MG63 (cell line): ENCODE results near the gene C12orf60. TPM values are rescaled to one million over a fixed set of nuclear protein-coding genes. Genes with fewer than 3 reads are reported as not detected.
A peak's percentile ranks its signal among the peaks of the same experiment; 100 is the strongest.
"Not testable (repeated sequence)": the region's sequence is repeated elsewhere in the genome, so short reads cannot be mapped to it uniquely, and the experiment has no call there.

Source experiments
- DNase-seq: peaks from one replicate; pipeline ENCODE4 v3.0.0-alpha.2; 2020
- H3K27me3 ChIP-seq: fragments of 250-450 bp; sonication (Bioruptor Pico); 2 replicates; pipeline ENCODE4 v1.5.1; 2020; ENCODE audit warnings: mild to moderate bottlenecking, moderate library complexity
- H3K36me3 ChIP-seq: fragments of 250-450 bp; sonication (Bioruptor Pico); 2 replicates; pipeline ENCODE4 v1.5.1; 2020; ENCODE audit warnings: mild to moderate bottlenecking, moderate library complexity
- H3K4me3 ChIP-seq: fragments of 250-450 bp; sonication (Bioruptor Pico); 2 replicates; pipeline ENCODE4 v1.5.1; 2020; ENCODE audit warnings: mild to moderate bottlenecking, moderate library complexity
- H3K9me3 ChIP-seq: fragments of 250-450 bp; sonication (Bioruptor Pico); 2 replicates; pipeline ENCODE4 v1.5.1; 2020; ENCODE audit warnings: mild to moderate bottlenecking, moderate library complexity
- total RNA-seq: library from RNA; depleted of rRNA; stranded (reverse); fragments of >200 nt; shearing (Covaris generic); gene quantifications from 2 replicates; pipeline ENCODE4 v1.2.3, GENCODE V29; 2014; ENCODE audit warnings: low replicate concordance; rRNA removed

The C12orf60 gene, protein sequence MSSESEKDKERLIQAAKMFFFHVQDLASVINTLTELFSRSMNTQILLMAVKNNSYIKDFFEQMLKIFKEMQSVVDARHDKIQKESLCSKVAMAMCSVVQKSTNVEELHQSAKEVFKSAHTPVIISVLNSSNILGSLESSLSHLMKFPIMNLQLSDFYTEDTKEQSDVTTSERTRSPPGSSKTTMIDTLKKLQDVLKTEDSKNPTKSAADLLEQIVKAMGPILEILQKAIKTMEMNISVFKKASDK
- total RNA-seq = 0.42 and 2.2 TPM in 2 replicates

DNA sequence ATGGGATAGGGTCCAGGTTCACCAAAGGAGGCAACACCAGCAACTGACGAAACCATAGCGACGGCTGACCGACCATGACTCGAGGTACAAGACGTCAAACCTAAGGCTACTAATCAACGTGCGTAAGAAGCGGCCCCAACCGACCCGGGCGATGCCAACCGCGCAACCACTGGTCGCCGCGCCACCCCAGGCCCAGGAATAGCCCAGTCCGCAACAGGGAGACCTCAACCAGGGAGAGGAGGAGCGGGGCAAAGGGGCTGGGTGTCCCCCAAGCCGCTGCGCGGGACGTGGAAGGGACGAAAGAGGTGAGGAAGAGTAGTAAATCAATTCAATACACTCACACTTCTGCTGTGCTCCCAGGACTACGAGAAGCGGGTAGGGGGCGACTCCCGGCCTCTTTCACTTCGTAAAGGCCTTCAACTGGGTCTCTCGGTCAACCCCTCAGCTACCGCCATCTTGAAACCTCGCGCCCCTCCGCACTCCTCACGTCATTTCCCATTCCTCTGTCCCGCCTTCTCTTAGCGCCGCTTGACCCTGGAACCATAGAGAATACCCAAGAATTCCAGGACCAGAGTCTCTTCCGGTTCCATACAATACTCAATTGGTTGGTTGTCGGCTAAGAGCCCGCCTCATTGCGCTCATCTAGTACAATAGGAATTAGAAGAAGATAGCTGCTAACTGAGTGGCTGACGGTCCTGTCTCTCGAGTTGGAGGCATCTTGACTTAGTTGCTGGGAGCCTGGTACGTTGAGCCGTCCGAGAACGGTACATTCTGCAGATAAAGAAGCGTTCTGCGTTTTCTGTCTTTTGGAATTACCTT, at the start of gene C12orf60, which contains the start of gene WBP11:
Gene C12orf60, plus strand, starts transcription at position 660 of the 819 bp plus-strand sequence. CDS start 19,266 bp downstream, outside the sequence.
Gene WBP11, minus strand, starts transcription at position 468 of the 819 bp plus-strand sequence. CDS start 2,095 bp downstream, outside the sequence.
- H3K9me3 ChIP-seq = no peaks in the 10 kb centered on the region
- H3K4me3 ChIP-seq = peak within 1 kb of the TSS; percentile 95
- DNase-seq = peak; percentile 95
- peaks cover 30% of the 10 kb centered on the region for H3K36me3 ChIP-seq
- no peaks in the 10 kb centered on the region for H3K27me3 ChIP-seq

DNA sequence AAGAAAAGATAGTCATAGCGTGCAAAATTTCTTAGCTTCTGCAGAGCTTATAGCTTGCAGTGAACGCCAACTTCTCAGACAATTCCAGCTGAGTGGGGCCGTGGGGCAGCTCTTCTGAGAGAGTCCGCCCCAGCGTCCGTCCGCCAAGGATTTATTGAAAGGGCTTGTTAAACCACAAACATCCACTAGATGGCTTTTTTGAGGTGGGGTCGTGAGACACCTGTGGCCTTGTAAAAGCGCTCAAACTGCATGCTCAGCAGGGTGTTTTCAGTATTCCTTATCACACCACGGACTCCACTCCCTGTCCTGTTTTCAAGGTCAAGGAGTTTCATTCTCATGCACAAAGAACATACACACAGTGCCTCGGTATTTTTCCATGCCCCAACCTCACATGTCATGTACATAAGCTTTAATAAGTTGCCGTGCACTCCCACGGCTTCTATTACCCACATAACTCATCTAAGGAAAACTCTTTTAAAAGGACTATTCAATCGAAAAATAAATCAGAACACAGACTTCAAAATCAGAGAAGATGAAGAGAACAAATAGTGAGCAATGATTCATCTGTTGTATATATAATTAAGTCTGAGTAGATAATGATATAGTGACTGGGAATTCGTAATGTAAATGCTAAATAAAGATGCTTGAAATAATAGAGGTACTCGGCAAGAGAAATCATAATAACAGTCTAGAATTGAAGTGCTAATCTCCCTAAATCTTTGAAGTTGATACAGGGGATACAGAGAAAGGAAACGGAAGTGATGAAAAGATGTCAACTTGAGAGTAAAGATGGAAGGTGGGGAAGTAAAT, 46.9 kb upstream of the C12orf60 start:
- Histone ChIP-seq H3K9me3 (no peaks in the 10 kb centered on the region), H3K36me3 (no peaks in the 10 kb centered on the region), H3K27me3 (no peaks in the 10 kb centered on the region), H3K4me3 (no peak overlapping the region)
- DNase-seq = no peak

DNA sequence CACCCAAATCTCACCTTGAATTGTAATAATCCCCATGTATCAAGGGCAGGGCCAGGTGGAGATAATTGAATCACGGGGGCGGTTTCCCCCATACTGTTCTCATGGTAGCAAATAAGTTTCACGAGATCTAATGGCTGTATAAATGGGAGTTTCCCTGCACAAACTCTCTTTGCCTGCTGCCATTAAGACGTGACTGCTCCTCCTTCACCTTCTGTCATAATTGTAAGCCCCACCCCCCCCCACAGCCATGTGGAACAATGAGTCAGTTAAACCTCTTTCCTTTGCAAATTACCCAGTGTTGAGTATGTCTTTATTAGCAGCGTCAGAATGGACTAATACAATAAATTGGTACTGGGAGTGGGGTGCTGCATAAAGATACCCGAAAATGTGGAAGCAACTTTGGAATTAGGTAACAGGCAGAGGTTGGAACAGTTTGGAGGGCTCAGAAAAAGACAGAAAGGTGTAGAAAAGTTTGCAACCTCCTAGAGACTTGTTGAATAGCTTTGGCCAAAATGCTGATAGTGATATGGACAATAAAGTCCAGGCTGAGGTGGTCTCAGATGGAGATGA, 43.7 kb upstream of the C12orf60 start:
- H3K27me3 ChIP-seq, H3K9me3 ChIP-seq, H3K4me3 ChIP-seq, H3K36me3 ChIP-seq, DNase-seq: not testable (repeated sequence)

DNA sequence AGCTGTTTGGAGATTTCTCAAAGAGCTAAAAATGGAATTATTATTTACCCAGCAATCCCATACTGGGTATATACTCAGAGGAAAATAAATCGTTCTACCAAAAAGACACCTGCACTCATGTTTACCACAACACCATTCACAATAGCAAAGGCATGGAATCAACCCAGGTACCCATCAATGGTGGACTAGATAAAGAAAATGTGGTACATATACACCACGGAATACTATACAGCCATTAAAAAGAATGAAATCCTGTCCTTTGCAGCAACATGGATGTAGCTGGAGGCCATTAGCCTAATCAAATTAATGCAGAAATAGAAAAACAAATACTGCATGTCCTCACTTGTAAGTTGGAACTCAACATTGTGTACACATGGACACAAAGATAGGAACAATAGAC, 38.1 kb upstream of the C12orf60 start:
- Histone ChIP-seq H3K27me3 (no peaks in the 10 kb centered on the region), H3K4me3 (no peak overlapping the region), H3K9me3 (no peaks in the 10 kb centered on the region), H3K36me3 (no peaks in the 10 kb centered on the region)
- no peak for DNase-seq

DNA sequence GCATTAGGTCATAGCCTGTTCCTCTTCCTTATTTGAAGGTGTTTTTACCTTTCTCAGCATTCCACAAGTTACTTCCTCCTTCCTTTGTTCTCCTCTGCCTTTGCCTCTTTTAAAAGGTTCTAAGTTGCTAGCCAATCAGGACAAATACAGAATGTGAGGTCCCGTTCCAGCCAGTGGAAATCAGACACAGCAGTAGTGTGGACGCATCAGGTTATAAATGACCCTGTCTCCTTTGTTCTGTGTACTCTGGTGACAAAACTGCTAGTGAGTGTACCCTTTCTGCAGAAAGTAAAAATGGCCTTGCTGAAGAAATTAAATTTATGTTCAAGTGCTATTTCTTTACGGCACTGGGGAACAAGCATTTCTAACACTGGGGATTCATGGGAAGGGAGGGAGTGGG, 37.5 kb upstream of the C12orf60 start:
- H3K9me3 ChIP-seq, H3K36me3 ChIP-seq, H3K4me3 ChIP-seq, DNase-seq, H3K27me3 ChIP-seq: not testable (repeated sequence)

DNA sequence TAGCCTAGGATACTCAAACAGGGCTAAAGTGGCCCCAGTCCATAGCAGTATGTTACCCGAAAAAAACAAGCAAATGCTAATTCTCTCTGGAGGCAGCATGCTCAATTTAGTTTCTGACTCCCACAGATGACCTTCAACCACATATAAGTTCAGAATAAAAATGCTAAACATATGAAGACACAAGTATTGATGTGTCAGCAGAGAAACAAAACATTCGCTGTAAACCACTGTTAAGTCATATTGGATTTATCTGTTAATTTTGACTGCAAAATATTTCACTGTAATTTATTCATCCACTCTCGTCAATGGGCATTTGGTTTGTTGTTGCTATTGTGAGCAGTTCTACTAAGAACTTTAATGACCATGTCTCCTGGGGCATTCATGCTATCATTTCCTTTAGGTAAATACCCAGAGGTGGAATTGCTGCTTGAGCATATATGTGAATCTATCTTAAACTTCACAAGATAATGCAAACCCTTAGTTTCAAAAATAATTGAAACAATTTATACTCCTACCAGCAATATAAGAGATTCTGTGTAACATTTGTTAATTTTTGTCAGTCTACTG, 36.7 kb upstream of the C12orf60 start:
- no peak for DNase-seq
- Histone ChIP-seq H3K4me3 (no peak overlapping the region), H3K9me3 (no peaks in the 10 kb centered on the region), H3K36me3 (no peaks in the 10 kb centered on the region), H3K27me3 (no peaks in the 10 kb centered on the region)

DNA sequence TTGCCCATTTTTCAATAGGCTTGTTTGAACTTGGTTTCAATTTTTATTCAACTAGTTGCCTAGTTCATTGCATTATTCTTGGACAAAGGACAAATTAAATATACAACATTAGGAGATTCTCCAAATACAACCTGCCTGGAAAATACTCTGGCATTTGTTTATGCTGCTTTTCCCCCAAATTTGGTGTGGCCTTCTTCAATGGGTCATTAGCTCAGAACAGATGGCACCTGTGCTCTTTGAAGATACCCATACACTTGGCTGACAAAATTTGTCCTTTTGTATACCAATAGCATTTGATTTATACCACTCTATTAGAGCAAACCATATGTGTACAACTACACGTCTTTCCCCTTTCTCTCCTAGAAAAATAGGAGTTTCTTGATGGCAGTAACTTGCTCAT, 35.9 kb upstream of the C12orf60 start:
- no peaks in the 10 kb centered on the region for H3K36me3 ChIP-seq
- no peaks in the 10 kb centered on the region for H3K9me3 ChIP-seq
- no peak for DNase-seq
- no peaks in the 10 kb centered on the region for H3K27me3 ChIP-seq
- no peak overlapping the region for H3K4me3 ChIP-seq

DNA sequence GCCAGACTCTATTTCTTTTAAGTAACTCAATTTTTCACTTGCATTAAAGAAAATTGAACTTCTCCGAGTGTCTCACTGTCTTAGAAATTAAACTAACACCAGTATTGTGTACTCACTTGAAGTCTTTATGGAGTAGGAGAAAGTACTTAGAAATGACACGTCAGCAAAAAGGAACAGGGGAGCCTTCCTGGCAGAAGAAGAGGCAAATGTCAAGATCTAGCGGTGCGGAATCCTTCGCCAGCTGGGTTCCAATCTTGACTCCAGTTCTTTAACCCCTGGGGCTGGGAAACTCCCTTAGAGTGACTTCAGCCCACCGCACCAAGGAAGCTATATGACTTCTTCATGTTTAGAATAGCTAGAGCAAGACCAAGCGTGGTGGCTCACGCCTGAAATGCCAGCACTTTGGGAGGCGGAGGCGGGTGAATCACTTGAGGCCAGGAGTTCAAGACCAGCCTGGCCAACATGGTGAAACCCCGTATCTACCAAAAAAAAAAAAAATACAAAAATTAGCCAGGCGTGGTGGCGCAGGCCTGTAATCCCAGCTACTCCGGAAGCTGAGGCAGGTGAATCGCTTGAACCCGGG, 34.6 kb upstream of the C12orf60 start:
- H3K36me3 ChIP-seq = no peaks in the 10 kb centered on the region
- no peak for DNase-seq
- H3K9me3 ChIP-seq = no peaks in the 10 kb centered on the region

DNA sequence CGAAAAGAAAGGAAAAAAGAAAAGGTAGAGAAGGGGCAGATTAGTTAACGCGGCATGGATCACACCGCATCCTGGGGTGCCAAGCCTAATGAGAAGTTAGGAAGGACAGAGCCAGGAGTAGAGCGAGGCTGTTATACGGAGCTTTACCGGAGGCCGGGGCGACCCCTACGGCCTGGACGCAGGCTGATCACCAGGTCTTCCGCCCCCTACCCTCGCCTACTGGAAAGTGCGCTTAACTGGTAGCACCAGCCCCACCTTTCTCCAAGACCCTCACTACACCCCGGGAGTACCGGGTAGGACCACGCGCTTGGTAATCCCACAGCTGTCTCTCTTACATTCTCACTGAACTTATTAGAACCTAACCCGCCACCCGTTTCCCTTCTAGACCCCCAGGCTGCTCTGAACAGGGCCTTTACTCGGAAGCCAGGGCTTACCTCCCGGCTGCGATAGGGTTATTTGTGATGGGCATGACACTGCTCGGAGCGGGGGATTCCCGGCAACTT, 34.0 kb upstream of the C12orf60 start:
- H3K9me3 ChIP-seq = no peaks in the 10 kb centered on the region
- H3K4me3 ChIP-seq = peak overlapping the region; percentile 80
- no peaks in the 10 kb centered on the region for H3K36me3 ChIP-seq
- no peaks in the 10 kb centered on the region for H3K27me3 ChIP-seq
- no peak for DNase-seq

More for the DNA sequence above, 34.6 kb upstream of the C12orf60 start:
- no peak overlapping the region for H3K4me3 ChIP-seq
- no peaks in the 10 kb centered on the region for H3K27me3 ChIP-seq

DNA sequence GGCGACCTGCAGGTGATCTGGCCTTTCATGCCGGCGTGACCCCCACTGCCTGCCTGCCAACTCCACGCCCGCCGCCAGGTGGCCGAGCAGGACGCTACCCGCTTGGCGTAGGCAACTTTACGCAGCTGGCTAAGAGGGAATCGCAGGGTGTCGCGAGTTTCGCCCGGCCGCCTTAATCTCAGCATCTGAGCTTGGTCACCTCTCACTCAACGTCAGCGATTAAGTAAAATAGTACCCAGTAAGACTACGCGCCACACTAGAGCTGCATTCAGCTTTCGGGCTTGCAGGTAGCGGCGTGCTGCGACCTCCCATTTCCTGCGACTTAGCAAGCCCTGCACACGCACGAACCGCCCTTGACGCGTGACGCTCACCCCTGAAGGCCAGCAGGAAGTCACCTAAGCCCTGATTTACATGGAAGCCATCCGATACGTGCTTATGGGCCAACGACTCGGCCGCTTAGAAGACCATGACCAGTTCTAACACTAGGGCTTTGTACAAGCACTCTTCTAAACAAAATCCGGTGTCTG, 33.4 kb upstream of the C12orf60 start:
- Histone ChIP-seq H3K27me3 (no peaks in the 10 kb centered on the region), H3K4me3 (peak overlapping the region; percentile 80), H3K36me3 (no peaks in the 10 kb centered on the region), H3K9me3 (no peaks in the 10 kb centered on the region)
- DNase-seq = peak; percentile 73

DNA sequence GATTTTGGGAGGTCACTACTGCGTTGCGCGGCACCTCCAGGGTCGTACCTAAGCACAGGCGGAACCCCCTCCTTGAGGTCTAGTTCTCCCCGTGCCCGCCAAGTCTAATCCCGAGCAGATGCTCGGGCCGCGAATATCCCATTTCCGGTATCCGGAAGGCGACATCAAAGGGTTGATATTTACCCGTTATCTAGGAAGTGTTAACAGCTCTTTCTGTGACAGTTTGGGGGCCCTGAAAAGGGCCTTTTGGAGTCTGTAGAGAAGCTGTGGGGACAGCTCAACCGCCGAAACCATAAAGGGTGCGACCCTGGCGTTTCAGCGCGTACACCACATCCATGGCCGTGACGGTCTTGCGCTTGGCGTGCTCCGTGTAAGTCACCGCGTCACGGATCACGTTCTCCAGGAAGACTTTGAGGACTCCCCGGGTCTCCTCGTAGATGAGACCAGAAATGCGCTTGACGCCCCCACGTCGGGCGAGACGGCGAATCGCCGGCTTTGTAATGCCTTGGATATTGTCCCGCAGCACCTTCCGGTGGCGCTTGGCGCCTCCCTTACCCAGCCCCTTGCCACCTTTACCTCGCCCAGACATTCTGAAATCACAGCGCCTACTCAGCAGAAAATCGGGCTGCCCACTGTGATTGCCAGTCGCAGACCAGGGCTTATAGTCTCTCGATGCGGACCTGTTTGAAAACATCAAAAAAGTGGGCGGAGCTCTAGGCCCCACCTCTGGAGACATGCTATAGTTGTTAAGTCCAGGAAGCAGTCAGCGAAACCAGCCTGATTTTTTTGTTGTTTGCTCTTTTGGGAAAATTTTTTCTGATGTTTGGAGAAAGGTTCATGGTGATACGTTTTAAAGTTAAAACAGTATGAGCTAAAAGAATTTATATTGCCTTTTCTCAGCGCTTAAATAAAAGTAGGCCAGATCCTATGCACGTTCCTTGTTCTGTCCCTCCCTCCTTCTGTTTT, 32.7 kb upstream of the C12orf60 start:
- H3K4me3 ChIP-seq = peak overlapping the region; percentile 80
- no peaks in the 10 kb centered on the region for H3K36me3 ChIP-seq
- peak; percentile 85 for DNase-seq
- no peaks in the 10 kb centered on the region for H3K9me3 ChIP-seq
- no peaks in the 10 kb centered on the region for H3K27me3 ChIP-seq

DNA sequence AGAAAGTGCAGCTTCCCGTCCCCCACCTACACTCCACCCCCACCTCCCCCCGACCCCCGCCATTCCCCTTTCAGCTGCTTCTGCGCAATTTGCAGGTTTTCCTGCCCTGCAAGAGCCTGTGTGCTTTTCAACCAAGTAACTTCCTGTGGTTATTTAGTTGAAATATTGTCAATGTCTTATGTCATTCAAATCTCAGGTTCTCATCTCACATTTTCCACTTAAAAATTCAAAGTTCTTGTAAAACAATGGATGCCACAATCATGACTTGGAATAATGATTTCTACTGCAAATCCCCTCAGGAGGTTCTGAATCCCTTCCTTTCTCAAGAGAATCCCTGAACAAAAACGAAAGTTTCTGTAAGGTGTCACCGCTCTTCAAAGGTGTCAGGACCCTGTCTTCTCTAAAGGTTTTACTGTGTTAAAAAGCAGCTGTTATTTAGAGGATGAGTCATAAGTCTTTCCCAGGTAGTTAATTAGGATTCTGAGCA, 31.8 kb upstream of the C12orf60 start:
- H3K27me3 ChIP-seq = no peaks in the 10 kb centered on the region
- H3K9me3 ChIP-seq = no peaks in the 10 kb centered on the region
- no peak for DNase-seq
- no peaks in the 10 kb centered on the region for H3K36me3 ChIP-seq
- H3K4me3 ChIP-seq = no peak overlapping the region

DNA sequence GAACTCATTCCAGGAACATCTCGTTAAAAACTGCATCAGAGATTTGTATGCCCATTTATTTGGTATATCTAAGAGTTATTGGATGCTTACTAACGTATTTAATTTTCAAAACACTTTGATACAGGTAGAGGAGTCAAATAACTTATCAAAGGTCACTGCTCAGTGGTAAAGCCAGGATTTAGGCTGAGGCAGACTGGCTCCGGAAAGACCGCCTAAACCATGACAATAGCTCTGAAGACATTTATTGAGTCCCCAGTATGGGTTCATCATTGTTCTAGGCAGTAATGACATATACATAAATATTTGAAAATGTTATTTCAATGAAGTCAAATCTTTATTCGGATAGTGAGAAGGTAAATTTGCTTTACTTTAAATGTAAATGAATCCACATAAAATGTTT, 30.5 kb upstream of the C12orf60 start:
- no peaks in the 10 kb centered on the region for H3K9me3 ChIP-seq
- no peaks in the 10 kb centered on the region for H3K27me3 ChIP-seq
- H3K36me3 ChIP-seq = no peaks in the 10 kb centered on the region
- DNase-seq = no peak
- H3K4me3 ChIP-seq = no peak overlapping the region

DNA sequence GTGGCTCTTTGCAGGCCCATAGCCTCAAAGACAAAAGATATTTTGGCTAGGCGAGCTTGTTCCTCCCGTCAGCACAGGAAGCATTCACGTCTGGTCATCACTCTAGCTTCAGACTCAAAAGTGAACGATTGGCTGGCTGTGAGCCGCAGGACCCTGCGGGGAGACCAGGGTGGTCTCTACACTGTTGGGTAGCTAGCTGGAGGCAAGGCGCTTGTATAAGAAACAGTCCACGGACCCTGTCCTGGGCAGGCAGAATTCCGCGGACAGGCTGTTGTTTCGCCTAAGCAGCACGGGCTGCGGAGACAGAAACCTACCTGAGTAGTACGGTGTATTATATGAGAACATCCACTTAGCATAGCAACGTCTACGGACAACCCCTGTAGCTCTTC, 29.8 kb upstream of the C12orf60 start:
- peak overlapping the region; percentile 63 for H3K4me3 ChIP-seq
- no peaks in the 10 kb centered on the region for H3K9me3 ChIP-seq
- no peaks in the 10 kb centered on the region for H3K27me3 ChIP-seq
- DNase-seq = no peak
- no peaks in the 10 kb centered on the region for H3K36me3 ChIP-seq
